NCI-H2227 treated with DMSO at 0.1 percent for 48 hours (cell line): ENCODE data around the gene BCAS3.
"Not testable (repeated sequence)": the region's sequence is repeated elsewhere in the genome, so short reads cannot be mapped to it uniquely, and the experiment has no call there.

Experiments
- DNase-seq: peaks from one replicate; lab custom pipeline; 2025; lab: John Stamatoyannopoulos, UW

BCAS3 gene

GRCh38 chr17:61129267-61130254 lies 451.9 kb downstream of the BCAS3 start:
- no peak for DNase-seq

DNA sequence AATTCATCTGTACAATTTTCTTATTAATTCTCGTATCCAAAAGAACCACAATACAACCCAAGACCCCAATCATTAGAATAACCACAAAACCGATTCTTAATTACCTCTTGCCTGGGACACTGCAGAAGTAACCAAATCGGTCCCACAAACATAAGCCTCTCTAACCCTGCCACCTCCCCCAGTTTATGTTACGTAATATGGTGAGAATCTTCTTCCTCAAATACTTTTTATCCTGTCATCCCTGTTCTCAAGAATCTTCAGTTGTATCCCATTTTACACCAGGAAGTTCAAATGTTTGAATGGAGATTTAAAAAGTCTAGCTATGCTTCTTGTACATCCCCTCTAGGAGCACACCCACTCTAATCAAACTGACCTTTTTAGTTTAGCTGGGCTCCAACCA lies 452.7 kb downstream of the BCAS3 start:
- no peak for DNase-seq

DNA sequence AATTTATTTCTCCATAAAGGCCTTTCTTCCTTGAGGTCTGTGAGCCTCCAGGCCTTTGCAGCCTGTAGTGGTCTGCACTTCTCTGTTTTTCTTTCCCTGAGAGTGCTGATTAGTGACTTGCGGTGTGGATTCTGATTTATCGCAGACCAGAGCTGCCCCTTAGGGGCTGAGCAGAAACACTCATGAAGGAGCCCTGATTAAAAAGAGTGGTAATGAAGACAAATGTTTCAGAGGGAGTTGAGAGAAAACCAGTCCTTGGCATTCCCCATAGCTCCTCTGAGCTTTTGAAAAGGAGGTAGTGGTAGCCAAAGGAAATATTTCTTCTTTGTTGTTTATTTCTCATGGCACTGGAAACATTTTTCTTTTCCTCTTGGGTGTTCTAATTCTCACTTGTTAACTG lies 453.9 kb downstream of the BCAS3 start:
- DNase-seq = no peak

- no peak for DNase-seq
These were observed 454.9 kb downstream of the BCAS3 start for GRCh38 chr17:61132524-61132923.

- no peak for DNase-seq
These were observed 456.2 kb downstream of the BCAS3 start for GRCh38 chr17:61133853-61134252.

DNA sequence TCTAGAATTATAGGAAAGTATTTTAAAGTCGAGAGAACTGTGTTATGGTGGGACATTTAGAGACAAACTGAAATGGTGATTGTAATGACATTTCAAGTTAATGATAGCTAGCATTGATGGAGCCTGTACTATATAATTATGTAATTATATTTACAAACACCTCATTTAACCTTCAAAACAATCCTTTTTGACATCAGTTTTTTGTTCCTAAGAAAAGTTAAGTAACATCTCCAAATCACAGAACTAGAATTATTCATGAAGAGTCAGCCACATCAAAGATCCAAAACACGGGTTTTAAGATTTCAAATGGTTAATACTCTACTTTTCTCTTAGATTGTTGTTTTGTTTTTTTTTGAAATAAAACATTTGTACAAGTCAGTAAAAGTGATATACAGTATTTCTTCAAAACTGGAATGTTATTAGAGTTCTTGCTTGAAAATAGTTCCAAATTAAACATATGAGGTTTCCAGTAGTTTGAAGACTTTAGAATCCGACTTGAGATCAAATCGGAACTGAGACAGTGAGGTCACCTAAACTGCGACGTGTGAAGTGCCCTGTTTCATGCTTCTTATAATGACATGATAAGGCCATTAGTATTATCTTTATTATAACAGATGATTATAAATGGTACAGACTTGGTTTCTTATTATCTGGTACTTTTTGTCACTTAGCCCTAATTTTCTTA lies 457.0 kb downstream of the BCAS3 start:
- no peak for DNase-seq

DNA sequence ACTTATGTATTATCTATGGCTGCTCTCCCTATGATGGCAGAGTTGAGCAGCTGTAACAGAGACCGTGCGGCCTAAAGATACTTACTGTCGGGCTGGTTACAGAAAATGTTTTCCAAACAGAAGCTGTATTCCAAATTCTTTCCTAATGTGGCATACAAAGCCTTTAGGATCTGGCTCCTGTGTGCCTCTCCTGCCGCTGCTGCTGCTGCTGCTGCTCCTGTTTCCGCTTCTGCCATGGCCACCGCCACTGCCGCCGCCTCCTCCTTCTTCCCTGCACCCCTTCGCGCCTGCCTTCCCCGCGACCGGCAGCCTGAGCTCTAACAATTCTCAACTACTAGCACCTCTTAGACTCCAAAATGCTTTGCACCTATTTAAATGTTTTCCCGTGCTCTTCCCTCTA lies 458.1 kb downstream of the BCAS3 start:
- no peak for DNase-seq

DNA sequence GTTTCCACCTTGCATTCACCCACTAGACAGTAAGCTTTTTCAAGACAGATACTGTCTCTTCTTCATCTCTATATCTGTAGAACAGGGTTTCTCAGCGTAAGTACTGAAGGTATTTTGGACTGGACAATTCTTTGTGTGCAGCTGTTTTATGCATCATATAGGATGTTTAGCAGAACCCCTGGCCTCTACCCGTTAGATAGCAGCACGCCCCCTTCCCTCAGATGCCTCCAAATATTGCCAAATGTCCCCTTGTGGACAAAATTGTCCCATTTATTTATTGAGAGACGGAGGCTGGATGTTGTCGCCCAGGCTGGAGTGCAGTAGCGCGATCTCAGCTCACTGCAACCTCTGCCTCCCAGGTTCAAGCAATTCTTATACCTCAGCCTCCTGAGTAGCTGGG lies 458.6 kb downstream of the BCAS3 start:
- DNase-seq = no peak

- no peak for DNase-seq
These were observed 461.6 kb downstream of the BCAS3 start for GRCh38 chr17:61139219-61139618.

DNA sequence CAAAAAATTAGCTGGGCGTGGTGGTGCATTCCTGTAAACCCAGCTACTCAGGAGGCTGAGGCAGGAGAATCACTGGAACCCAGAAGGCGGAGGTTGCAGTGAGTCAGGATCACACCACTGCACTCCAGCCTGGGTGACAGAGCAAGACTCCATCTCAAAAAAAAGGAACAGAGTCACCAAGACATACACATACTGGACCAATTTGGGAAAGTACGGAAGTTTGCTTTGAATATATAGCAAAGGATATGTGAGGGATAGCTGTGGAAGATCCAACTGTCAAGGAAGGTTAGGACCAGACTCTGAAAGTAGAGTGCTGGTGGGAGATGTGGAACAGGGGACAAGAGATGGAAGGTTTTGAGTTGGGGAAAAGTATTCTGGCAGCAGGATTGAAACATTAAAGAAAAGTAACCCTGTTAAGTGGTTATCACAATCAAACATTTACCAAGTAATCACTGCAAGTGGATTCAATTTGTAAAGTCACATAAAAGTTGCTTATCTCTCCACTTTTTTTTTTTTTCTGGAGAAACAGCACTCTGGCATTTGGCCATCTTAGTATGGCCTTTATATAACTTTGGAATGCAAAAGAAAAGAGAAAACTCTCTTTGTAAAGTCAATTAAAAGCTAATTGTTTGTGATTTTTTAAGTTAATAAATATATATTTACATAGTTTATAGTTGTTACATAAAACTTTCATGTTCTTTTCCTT lies 462.6 kb downstream of the BCAS3 start:
- no peak for DNase-seq

GRCh38 chr17:61143026-61143425 lies 465.4 kb downstream of the BCAS3 start:
- DNase-seq = no peak

DNA sequence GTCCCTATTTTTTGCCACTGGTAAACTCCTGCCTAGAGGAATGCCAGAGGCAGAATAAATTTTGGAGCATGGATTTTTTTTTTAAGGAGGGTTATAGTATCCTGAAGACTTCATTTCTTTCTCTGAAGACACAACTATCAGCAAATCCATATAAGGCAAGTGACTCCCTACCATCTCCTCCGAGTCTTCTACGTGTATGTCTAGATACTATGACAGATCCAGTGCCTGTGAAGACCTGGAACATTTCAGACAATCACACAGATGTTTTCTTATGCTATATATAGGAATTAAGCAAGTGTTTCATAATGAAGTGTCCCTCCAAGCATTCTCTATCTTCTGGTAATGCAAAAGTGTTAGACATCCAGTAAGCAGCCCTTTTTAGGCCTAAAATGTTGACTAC lies 466.5 kb downstream of the BCAS3 start:
- DNase-seq = no peak

DNA sequence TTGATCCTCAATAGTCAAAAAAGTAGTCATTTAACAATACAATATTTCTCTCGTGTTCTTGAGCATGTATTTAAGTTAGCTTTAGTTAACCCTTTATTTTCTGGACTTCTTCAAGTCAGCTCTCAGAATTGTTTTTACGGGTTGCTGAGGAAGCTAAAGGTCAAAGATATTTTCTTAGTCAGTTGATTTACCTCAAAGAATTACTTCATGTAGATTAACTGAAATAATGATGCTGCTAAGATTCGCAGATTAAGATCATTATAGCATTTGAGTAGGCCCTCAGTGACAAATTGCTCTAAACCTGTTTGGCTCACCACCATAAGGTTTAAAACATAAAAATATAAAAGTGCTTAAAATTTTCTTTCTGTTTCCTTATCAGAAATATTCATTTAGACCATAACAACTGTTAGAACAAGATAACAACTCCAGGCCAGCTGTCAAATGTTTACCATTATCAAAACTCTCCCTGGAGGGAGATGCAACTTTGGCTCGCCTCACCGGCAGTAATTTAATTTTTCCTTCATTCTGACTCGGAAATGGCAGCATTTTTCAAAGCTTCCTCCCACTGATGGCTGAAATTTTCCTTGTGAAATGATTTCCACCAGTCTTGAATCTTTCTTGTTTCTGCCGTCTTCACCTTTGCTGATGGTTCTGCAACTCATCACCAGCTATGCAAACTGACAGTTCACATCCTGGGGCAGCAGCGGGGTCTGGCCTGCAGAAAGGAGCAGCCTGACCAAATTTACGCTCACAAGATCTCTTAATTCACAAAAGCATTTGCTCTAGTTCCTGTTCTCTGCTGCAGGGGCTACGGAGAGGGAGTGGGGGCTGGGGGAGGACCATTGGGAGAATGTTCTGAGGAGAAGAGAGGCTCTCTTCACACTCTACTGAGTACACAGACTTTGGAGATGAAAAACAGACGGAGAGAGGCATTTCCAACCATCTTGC lies 467.2 kb downstream of the BCAS3 start:
- no peak for DNase-seq

GRCh38 chr17:61146833-61147232 lies 469.2 kb downstream of the BCAS3 start:
- DNase-seq = not testable (repeated sequence)

GRCh38 chr17:61149106-61149825 lies 471.6 kb downstream of the BCAS3 start:
- no peak for DNase-seq

DNA sequence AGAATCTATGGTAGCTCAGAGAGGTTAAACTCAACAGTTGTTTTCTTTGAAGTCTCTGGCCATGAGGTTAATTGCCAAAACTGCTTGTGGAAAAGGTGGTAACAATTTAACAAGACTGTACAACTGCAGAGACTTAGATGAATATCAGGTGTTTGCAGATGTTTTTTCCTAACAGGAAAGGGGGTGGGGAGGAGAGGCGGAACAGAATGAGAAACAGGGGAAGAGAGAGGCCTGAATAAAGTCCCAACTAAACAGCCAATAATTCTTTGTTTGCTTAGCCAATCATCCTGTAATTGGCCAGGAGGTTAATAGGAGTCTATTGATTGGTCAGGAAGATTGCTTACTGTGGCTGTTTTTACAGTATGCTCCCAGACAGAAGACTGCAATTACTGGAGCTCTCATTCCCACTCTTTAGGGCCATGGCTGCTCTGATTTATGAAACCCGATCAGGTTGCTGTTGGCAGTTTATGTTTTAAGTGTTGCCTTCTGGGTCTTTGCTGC lies 472.3 kb downstream of the BCAS3 start:
- peak; percentile 95 for DNase-seq

- no peak for DNase-seq
These were observed 473.1 kb downstream of the BCAS3 start for GRCh38 chr17:61150686-61151299.

- DNase-seq = no peak
These were observed 475.2 kb downstream of the BCAS3 start for GRCh38 chr17:61152898-61153297.

DNA sequence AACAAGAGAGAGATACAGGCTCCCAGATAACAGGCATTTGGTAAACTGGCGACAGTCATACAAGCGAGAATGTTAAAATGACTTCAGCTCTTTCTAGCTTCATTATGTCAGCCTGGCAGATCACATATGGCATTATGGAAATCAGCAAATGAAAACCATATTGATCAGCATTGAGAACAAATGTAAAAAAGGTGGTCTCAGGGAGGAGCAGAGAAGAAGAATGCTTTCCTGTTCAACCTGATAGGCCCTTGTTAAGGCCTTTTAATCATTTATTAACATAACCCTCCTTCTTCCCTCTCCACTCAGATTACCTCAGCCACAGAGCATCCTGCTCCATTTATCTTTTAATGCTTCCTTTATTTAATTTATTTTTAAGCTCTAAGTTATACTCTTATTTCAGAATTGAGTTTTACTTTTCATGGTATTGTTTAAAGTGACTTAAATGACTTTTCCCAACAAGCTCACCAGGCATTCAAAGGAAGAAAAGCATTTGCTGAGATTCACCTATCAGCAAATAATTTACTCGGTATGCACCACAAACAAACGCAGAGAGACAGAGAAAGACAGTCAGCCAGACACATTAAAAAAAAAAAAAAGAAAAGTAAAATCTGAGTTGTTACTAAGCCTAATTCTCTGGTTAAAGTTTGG lies 478.1 kb downstream of the BCAS3 start:
- no peak for DNase-seq
